Measurements from ENCODE around the gene SHC4.

- TF ChIP-seq CTCF (conservative IDR thresholded peaks at IDR 0.05) (no peak), ZFX (IDR thresholded peaks at IDR 0.05) (no peak)
Measured at GRCh38 chr15:48962662-48963523, 826 bp downstream of the SHC4 start.

Measured in C4-2B (cell line).